GM18502 (cell line): ENCODE measurements around the gene FMNL1.

Experiments used
- ATAC-seq: cut with Tn5 transposase; IDR thresholded peaks from one replicate; pipeline ENCODE4 v1.9.1; 2021; ENCODE audit warnings: mild to moderate bottlenecking; ENCODE audit not compliant: unreplicated experiment, poor library complexity

FMNL1 gene

DNA sequence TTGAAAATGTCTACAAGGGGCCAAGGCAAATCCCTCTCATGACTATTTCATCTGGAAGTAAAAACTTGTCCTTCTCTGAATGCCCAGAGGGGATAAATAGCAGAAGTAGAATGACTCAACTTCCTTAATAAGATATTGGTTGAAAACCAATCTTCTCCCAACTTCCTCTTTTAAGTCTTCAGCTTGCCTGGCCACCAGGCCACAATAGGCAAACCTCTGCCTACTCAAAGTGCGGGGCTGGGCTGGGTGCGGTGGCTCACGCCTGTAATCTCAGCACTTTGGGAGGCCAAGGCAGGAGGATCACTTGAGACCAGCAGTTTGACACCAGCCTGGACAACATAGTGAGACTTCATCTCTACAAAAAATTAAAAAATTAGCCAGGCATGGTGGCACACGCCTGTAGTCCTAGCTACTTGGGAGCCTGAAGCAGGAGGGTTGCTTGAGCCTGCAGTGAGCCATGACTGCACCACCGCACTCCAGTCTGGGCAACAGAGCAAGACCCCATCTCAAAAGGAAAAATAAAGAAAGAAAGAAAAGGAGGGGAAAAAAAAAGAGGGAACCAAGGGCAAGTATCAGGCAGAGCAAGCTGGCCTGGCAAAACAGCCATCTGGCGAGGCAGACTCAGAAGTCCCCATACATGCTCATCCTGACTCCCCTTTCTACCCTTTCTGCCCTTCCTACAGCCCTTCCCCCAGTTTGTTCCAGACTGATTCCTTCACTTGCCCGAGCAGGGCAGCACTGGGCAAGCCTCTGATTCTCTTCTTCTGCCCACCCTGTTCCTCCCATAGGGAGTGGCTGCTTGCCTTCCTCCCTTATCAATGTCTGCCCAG is 74.5 kb downstream of the FMNL1 start:
- ATAC-seq, result no peak

- no peak for ATAC-seq
Observed at GRCh38 chr17:45296833-45297124, 75.1 kb downstream of the FMNL1 start.
